HL-60 (cell line): ENCODE results near the gene SPPL2A.

Experiments used
- DNase-seq, 2 experiments: peaks; one replicate each; pipeline ENCODE4 v3.0.0-alpha.2; 2010 to 2020; ENCODE audit warnings: low read depth in 1 of 2, low spot score in 1 of 2
- H3K27ac ChIP-seq: fragments of 250-450 bp; sonication (Bioruptor Pico); replicated peaks from 2 replicates; pipeline ENCODE4 v1.5.1; 2020; ENCODE audit warnings: mild to moderate bottlenecking, moderate library complexity
- H3K27me3 ChIP-seq: fragments of 250-450 bp; sonication (Bioruptor Pico); 2 replicates; pipeline ENCODE4 v1.5.1; 2021; ENCODE audit warnings: mild to moderate bottlenecking, moderate library complexity; ENCODE audit not compliant: insufficient read depth, poor library complexity, severe bottlenecking
- H3K4me3 ChIP-seq: replicated peaks from 2 replicates; pipeline ENCODE4 v1.5.1; 2011; ENCODE audit warnings: mild to moderate bottlenecking, control low read depth, low read length; ENCODE audit not compliant: insufficient read depth
- CTCF ChIP-seq: IDR thresholded peaks from one replicate; pipeline ENCODE4 v1.5.1; 2011; ENCODE audit warnings: low read length, control low read depth, inconsistent platforms; ENCODE audit not compliant: insufficient read depth
- GABPA ChIP-seq: IDR thresholded peaks from 2 replicates; pipeline ENCODE4 v1.6.1; 2012; ENCODE audit warnings: low read depth
- POLR2AphosphoS5 ChIP-seq: IDR thresholded peaks from 2 replicates; pipeline ENCODE4 v1.6.1; 2012; ENCODE audit warnings: low read depth
- REST ChIP-seq: IDR thresholded peaks from 2 replicates; pipeline ENCODE4 v1.6.1; 2012; ENCODE audit warnings: low read depth; ENCODE audit not compliant: insufficient replicate concordance
- SPI1 ChIP-seq: IDR thresholded peaks from 2 replicates; pipeline ENCODE4 v1.6.1; 2012; ENCODE audit warnings: low read depth, mild to moderate bottlenecking, borderline replicate concordance

The SPPL2A gene

DNA sequence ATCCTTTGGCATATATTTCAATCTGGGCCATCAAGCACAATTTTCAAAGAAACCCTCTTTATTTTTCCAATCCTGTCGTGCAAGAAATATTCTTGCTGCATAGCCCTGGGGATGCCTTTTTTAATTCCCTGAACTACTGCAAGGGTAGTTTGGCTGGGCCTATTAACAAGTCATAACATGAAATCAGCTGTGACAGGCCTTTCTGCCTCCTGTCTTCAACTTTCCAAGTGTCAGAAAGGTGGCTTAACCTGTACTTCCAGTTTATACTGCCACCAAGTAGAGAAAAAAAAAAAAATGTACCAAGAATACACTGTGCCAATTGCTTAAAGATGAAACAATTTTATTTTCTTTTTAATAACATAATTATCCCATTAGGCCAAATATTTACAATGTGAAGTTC lies 32.4 kb upstream of the SPPL2A start:
- DNase-seq, result no peak
- Histone ChIP-seq H3K27ac (no peak overlapping the region), H3K4me3 (no peak overlapping the region), H3K27me3 (no peaks in the 10 kb centered on the region)
- TF ChIP-seq REST (no peak), CTCF (no peak), GABPA (no peak), POLR2AphosphoS5 (no peak), SPI1 (no peak)

GRCh38 chr15:50791486-50791885 lies 26.0 kb upstream of the SPPL2A start:
- Histone ChIP-seq H3K27ac (no peak overlapping the region), H3K4me3 (no peak overlapping the region), H3K27me3 (no peaks in the 10 kb centered on the region)
- TF ChIP-seq POLR2AphosphoS5, result no peak
- no peak for TF ChIP-seq SPI1
- TF ChIP-seq CTCF, result no peak
- TF ChIP-seq REST, result no peak
- no peak for TF ChIP-seq GABPA
- DNase-seq, result no peak

- Histone ChIP-seq H3K27me3 (no peaks in the 10 kb centered on the region), H3K27ac (no peak overlapping the region), H3K4me3 (no peak overlapping the region)
- no peak for DNase-seq
- TF ChIP-seq CTCF (no peak), REST (no peak), SPI1 (no peak), GABPA (no peak), POLR2AphosphoS5 (no peak)
Measured at GRCh38 chr15:50790778-50791453, 25.4 kb upstream of the SPPL2A start.
